Mucosa of stomach (tissue), 1 donor: Measurements from ENCODE around the gene MAML3.

Source experiments
- H3K27me3 ChIP-seq: one replicate; pipeline ENCODE4 v1.7.0; 2013; ENCODE audit warnings: mild to moderate bottlenecking, low read length; ENCODE audit not compliant: control insufficient read depth, insufficient read depth
- H3K36me3 ChIP-seq: one replicate; pipeline ENCODE4 v1.7.0; 2013; ENCODE audit warnings: low read length; ENCODE audit not compliant: control insufficient read depth, insufficient read depth
- H3K4me1 ChIP-seq: one replicate; pipeline ENCODE4 v1.7.0; 2013; ENCODE audit warnings: mild to moderate bottlenecking, low read length; ENCODE audit not compliant: control insufficient read depth, insufficient read depth
- H3K4me3 ChIP-seq: one replicate; pipeline ENCODE4 v1.7.0; 2013; ENCODE audit warnings: low read length
- H3K9ac ChIP-seq: one replicate; pipeline ENCODE4 v1.7.0; 2013; ENCODE audit warnings: mild to moderate bottlenecking, low read length, moderate library complexity
- H3K9me3 ChIP-seq: one replicate; pipeline ENCODE4 v1.7.0; 2013; ENCODE audit warnings: mild to moderate bottlenecking, low read length, moderate library complexity; ENCODE audit not compliant: control insufficient read depth
- donor health status: Pancreatic carcinoma.

MAML3 gene

DNA sequence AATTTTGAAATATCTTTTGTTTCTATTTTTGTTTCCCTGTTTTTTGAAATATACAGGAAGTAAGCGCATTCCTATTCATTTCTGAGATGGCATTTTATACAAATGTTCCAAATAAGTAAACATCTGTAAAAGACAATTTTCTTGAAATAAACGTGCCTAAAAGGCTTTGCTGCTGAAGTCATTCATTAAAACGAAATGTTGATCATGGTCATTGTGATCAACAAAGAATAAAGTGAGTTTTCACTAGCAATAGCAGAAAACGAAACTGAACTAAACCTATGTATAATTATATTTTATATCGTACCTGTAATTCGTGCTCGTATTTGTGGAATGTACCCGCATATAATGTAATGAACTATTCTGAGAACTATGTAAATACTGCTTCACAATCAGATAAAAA, 267.2 kb downstream of the MAML3 start:
- Histone ChIP-seq H3K9ac (peak overlapping the region; percentile 23), H3K4me3 (no peak overlapping the region), H3K36me3 (no peaks in the 10 kb centered on the region)

DNA sequence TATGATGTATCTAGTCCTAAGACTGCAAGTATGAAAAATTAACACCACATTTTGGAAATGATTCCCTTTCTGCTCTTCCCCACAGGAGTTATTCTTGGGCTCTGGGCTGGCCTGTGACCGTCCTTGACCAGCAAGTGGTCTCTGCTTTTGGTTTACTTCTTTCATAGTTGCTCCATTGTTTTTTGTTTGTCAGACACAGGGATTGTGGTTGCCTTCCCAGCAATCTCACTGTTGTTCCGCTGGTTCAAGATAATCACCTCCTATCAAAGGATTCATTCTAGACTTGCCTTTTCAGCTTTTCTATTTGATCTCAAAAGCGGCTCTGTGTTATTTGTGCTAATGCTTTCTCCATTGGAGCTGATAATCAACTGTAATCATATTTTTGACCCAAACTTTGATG, 269.5 kb downstream of the MAML3 start:
- H3K9ac ChIP-seq: no peak overlapping the region
- no peaks in the 10 kb centered on the region for H3K36me3 ChIP-seq
- H3K4me1 ChIP-seq: no peaks in the 10 kb centered on the region
- H3K9me3 ChIP-seq: no peaks in the 10 kb centered on the region
- H3K27me3 ChIP-seq: no peaks in the 10 kb centered on the region
- H3K4me3 ChIP-seq: no peak overlapping the region

More for the DNA sequence above, 267.2 kb downstream of the MAML3 start:
- no peaks in the 10 kb centered on the region for H3K4me1 ChIP-seq
- H3K9me3 ChIP-seq: no peaks in the 10 kb centered on the region
- H3K27me3 ChIP-seq: no peaks in the 10 kb centered on the region

DNA sequence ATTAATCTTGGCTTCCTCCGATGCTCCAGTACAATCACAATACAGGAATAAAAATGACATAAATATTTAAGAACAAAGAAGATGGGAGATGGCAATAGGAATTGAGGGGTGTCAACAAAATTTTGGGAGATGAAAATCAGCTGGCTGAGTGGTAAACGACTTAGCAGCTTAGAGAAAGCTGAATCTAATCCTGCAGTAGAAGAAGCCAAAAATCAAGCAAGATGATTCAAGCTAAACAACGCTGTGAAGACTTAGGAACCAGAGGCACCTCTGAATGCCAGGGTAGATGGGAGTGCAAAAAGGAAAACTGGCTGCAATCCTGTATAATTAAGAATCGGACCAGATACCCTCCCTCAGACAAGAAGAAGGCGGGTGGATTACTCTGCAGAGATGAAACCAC, 273.1 kb downstream of the MAML3 start:
- Histone ChIP-seq H3K4me1 (peaks cover 7% of the 10 kb centered on the region), H3K36me3 (no peaks in the 10 kb centered on the region), H3K4me3 (no peak overlapping the region), H3K9me3 (no peaks in the 10 kb centered on the region), H3K27me3 (no peaks in the 10 kb centered on the region), H3K9ac (no peak overlapping the region)

DNA sequence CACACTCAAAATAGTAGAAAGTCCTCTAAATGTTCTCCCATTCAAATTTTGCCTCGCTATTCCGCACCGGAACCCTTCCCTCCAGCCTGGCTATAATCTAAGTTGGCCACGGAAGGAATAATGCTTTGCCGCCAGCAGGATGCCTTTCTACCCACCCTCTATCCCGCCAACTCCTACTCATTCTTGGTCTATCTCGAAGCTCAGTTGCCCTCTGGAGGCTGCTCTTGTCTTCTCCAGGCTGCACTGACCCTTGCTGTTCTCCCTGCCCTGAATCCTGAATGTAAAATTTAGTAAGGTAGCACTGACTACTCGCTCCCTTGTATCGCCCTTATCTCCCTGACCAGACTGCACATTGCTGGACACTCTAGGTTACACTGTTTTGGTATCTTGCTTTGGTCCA, 275.9 kb downstream of the MAML3 start:
- Histone ChIP-seq H3K9ac (no peak overlapping the region), H3K36me3 (no peaks in the 10 kb centered on the region), H3K27me3 (no peaks in the 10 kb centered on the region), H3K9me3 (no peaks in the 10 kb centered on the region), H3K4me1 (peaks cover 7% of the 10 kb centered on the region), H3K4me3 (no peak overlapping the region)

DNA sequence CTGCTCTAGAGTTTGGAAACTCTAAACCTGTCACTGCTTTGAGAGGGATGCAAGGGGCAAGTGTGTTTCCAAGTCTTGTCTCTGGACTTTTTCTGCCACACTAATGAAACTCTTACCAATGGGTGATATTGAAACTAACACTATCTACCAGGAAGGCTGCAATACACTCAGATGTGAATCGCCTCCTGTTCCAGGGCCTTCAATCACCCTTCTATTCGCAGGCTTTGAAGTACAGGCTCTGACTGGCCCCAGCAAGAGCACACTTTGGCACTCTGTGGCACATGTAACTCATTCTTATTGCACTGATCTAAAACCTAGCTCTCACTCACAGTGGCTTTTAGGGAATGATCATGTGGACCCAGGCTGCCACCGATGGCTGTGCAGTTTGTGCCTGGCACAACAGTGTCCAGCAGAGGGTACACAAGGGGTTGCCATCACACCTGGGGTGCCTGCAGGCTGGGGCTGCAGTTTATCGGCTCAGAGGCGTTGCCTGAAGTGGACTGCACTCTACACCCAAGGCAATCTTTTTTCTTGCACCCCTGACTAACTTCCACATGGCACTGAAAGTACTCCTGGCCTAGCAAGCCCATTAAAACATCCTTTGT, 277.5 kb downstream of the MAML3 start:
- no peak overlapping the region for H3K9ac ChIP-seq
- no peaks in the 10 kb centered on the region for H3K36me3 ChIP-seq
- peaks cover 7% of the 10 kb centered on the region for H3K4me1 ChIP-seq
- no peaks in the 10 kb centered on the region for H3K9me3 ChIP-seq
- H3K27me3 ChIP-seq: no peaks in the 10 kb centered on the region
- no peak overlapping the region for H3K4me3 ChIP-seq

DNA sequence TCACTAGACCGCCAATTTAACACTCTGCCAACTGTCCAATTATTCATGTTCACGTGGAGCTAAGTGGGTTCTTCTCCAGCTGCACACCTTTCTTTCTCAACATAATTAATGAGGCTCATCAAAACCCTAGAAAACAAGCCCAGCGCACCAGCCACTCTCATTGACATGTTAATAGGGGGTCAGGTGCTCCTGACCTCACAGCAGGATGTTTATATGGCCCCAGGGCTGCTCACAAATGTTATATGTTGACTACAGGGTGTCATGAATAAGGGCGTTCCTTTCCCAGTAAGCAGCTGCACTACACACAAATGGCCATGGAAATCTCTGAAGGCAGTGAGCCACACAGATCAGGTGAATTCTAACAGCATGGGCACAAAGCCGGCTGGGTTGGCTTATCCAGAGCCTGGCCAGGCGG, 278.6 kb downstream of the MAML3 start:
- H3K9ac ChIP-seq: no peak overlapping the region
- no peaks in the 10 kb centered on the region for H3K27me3 ChIP-seq
- H3K4me3 ChIP-seq: no peak overlapping the region
- no peaks in the 10 kb centered on the region for H3K36me3 ChIP-seq
- no peaks in the 10 kb centered on the region for H3K9me3 ChIP-seq
- H3K4me1 ChIP-seq: peaks cover 7% of the 10 kb centered on the region

DNA sequence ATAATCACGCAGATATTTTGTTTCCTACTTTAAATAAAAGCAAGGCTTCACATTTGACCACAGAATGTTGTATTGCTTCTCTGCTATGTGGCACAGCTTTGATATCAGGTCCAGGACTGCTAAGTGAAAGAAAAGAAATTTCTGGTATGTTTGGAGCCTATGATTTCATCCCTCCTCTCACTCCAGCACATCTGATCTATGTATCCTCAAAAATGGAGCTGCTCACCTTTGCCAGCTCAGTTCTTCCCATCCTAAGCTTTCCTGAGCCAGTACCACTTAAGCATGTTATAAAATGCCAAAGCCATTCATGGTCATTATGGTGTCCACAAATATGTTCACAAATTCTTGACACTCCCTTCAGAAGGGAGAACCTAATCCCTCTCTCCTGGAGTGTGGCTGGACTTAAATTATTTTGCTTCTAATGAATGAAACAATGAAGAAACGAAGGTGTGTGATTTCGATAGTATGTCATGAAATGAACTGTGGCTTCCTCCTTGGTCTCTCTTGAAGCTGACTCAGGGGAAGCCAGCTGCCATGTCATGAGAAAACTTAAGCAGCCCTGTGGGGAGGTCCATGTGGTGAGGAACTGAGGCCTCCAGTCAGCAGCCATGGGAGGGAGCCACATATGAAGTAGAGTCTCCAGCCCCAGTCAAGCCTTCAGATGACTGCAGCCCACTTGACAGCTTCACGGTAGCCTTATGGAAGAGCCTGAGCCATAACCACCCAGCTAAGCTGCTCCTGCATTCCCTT, 280.7 kb downstream of the MAML3 start:
- H3K9me3 ChIP-seq: no peaks in the 10 kb centered on the region
- peaks cover 7% of the 10 kb centered on the region for H3K4me1 ChIP-seq
- no peak overlapping the region for H3K9ac ChIP-seq
- no peak overlapping the region for H3K4me3 ChIP-seq
- no peaks in the 10 kb centered on the region for H3K36me3 ChIP-seq
- no peaks in the 10 kb centered on the region for H3K27me3 ChIP-seq

DNA sequence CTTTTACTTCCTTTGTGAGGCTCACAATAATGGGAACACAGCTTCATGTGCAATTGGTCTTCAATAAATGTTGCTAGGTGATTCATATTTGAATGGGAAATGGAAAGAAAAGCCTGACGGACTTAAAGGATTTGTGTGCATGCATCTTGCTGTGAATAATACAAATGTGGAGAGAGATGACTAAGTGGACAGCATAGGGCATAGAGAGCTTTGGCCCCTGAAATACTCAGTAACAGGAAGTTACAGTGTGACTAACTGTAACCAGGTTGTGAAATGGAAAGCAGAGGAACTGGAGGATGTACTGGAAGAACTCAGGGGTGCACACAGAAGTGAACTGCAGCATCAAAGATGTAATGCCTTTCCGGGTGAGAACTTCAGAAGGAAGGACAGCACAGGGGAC, 281.7 kb downstream of the MAML3 start:
- Histone ChIP-seq H3K9ac (no peak overlapping the region), H3K9me3 (no peaks in the 10 kb centered on the region), H3K4me1 (peaks cover 7% of the 10 kb centered on the region), H3K27me3 (no peaks in the 10 kb centered on the region), H3K4me3 (no peak overlapping the region), H3K36me3 (no peaks in the 10 kb centered on the region)

DNA sequence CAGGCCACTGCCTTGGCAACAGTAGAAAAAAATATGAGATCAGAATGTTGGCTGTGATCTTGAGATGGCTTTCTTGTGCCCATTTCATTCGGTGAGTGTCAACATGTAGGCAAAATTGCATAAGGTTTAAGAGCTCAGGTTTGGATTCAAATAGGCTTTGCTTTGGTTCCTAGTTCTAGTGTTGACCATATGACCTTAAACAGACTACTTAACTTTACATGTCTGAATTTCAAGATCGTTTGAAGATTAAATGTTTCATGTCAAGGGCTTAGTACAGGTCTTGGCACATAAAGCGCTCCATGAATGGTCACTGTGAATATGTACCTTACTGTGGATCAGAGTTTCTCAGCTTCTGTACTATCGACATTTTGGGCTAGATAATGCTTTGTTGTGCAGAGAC, 284.2 kb downstream of the MAML3 start:
- Histone ChIP-seq H3K9me3 (no peaks in the 10 kb centered on the region), H3K9ac (no peak overlapping the region), H3K27me3 (no peaks in the 10 kb centered on the region), H3K4me3 (no peak overlapping the region), H3K36me3 (no peaks in the 10 kb centered on the region), H3K4me1 (peaks cover 5% of the 10 kb centered on the region)

DNA sequence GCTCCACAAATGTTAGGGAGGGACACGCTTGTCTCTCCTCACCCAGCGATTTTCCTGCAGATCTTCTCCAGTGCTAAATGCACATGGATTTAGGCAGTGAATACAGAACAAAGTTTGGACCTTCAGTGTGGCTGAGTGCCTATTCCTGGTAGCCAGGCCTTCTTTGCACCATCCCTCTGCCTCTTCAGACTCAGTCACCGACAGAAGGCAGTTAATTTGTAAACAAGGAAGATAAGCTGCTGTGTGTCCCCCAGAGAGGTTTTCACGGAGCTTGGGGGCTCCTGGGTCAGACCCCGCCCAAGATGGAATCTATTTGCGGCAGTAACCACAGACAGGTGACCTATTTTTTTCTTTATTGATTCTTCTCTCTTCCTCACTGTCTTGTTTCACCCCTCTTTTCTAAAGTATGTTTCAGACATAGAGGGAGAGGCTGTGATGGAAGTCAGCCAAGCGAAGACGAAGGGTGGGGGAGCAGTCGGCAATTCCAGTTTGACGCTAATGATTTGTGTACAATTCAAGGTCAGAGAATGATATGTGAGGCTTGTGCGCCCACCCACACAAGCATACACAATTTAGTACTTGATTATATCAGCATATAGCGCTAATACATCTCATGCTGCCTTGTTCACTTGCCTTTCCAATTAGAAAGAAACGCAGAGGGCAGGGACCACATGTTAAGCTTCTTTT, 287.6 kb downstream of the MAML3 start:
- peaks cover 5% of the 10 kb centered on the region for H3K4me1 ChIP-seq
- no peaks in the 10 kb centered on the region for H3K36me3 ChIP-seq
- no peaks in the 10 kb centered on the region for H3K27me3 ChIP-seq
- H3K9me3 ChIP-seq: no peaks in the 10 kb centered on the region
- H3K9ac ChIP-seq: no peak overlapping the region
- H3K4me3 ChIP-seq: no peak overlapping the region

DNA sequence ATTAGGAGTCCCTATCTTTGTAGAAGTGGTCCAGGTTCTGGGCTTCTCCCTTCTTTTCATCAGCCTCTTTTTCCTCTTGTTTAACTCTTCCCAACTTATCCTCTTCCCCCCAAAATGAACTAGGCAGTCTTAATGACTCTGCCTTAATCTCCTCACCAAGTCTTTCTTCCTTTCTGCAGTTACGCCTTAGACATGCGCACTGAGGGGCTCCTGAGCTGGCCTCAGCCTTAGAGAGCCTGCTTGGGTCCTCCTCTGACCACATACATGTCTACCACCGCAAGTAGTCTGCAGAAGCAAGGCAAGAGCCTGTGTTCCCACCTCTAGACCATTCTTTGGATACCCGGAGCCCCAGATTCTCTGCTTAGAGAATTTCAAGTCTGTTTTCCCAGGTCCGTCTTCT, 288.4 kb downstream of the MAML3 start:
- H3K9ac ChIP-seq: no peak overlapping the region
- no peak overlapping the region for H3K4me3 ChIP-seq
- H3K36me3 ChIP-seq: no peaks in the 10 kb centered on the region
- H3K27me3 ChIP-seq: no peaks in the 10 kb centered on the region
- no peaks in the 10 kb centered on the region for H3K9me3 ChIP-seq
- H3K4me1 ChIP-seq: peaks cover 5% of the 10 kb centered on the region

DNA sequence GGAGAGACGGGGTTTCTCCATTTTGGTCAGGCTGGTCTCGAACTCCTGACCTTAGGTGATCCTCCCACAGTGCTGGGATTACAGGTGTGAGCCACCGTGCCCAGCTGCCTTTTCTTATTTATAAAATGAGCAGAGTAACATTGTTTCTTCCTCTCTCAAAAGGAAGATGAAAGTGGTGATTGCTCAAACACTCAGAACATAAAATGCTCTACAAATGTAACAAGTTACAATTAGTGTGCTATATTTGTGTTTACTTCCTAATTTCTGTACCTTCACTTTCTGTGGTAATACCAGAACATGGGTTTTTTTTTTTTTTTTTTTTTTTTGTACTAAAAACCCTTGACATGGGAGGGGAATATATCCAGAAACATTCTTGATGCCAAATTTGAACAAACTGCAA, 290.5 kb downstream of the MAML3 start:
- Histone ChIP-seq H3K27me3 (no peaks in the 10 kb centered on the region), H3K9me3 (no peaks in the 10 kb centered on the region), H3K9ac (no peak overlapping the region), H3K4me1 (peaks cover 5% of the 10 kb centered on the region), H3K4me3 (no peak overlapping the region), H3K36me3 (no peaks in the 10 kb centered on the region)
